Gastroesophageal sphincter (tissue), 3 donors: ENCODE results near the gene ZNF593.

ENCODE experiments used
- CTCF ChIP-seq, 4 experiments: fragments of 200-600 bp in 2 of 4; fragments of 450-650 bp in 2 of 4; sonication (generic) in 1 of 4; IDR thresholded peaks; one replicate each; pipeline ENCODE4 v1.5.1; 2017 to 2019; ENCODE audit warnings: antibody characterized with exemption in 4 of 4, mild to moderate bottlenecking in 2 of 4, moderate library complexity in 2 of 4
- POLR2A ChIP-seq, 2 donors: fragments of 450-650 bp; IDR thresholded peaks; one replicate each; pipeline ENCODE4 v1.6.1; 2017; ENCODE audit warnings: antibody characterized with exemption in 2 of 2, mild to moderate bottlenecking in 2 of 2, moderate library complexity in 1 of 2
- POLR2AphosphoS5 ChIP-seq: sonication (generic); formaldehyde crosslinking; IDR thresholded peaks from one replicate; pipeline ENCODE4 v1.6.1; 2017; ENCODE audit warnings: antibody characterized with exemption

- TF ChIP-seq POLR2AphosphoS5 = no peak
- TF ChIP-seq CTCF (IDR thresholded peaks at IDR 0.05) = no peak
- TF ChIP-seq POLR2A (IDR thresholded peaks at IDR 0.05) = no peak
These were observed 42.2 kb upstream of the ZNF593 start for GRCh38 chr1:26127235-26128163.
